PC-9 (cell line): Measurements from ENCODE around the gene OR51B4. TPM values are rescaled to one million over a fixed set of nuclear protein-coding genes. Genes with fewer than 3 reads are reported as not detected.
A peak's percentile ranks its signal among the peaks of the same experiment; 100 is the strongest.

Experiments
- Bru-seq: library from RNA; stranded (reverse); fragments of 400-500 nt; gene quantifications from one replicate; lab custom pipeline; 2021; lab: Mats Ljungman, UMichigan
- BruChase-seq, 2 experiments: library from RNA; stranded (reverse); fragments of 400-500 nt; gene quantifications; one replicate each; lab custom pipeline; 2021; lab: Mats Ljungman, UMichigan
- BruUV-seq: library from RNA; stranded (reverse); fragments of 400-500 nt; replicated peaks from 2 replicates; lab custom pipeline; 2021; lab: Mats Ljungman, UMichigan
- CTCF ChIA-PET: fragments of 300-600 bp; sonication (Branson Sonifier 250); formaldehyde crosslinking; loops from one replicate; lab custom pipeline; 2022; ENCODE audit warnings: antibody characterized with exemption; lab: Charles Lee
- POLR2A ChIA-PET: fragments of 300-600 bp; sonication (Branson Sonifier 250); formaldehyde crosslinking; loops from one replicate; lab custom pipeline; 2022; ENCODE audit warnings: antibody characterized with exemption; ENCODE audit not compliant: unreplicated experiment; lab: Charles Lee
- DNase-seq, 2 experiments: peaks; one replicate each; pipeline versions ENCODE4 v3.0.0 to v3.0.0-alpha.2; 2015 to 2022; ENCODE audit warnings: mixed read lengths in 1 of 2
- H2AFZ ChIP-seq: fragments of 200-600 bp; sonication (generic); 2 replicates; pipeline ENCODE4 v1.8.1; 2017; ENCODE audit warnings: antibody characterized with exemption
- H3F3A ChIP-seq: fragments of 200-600 bp; sonication (generic); 2 replicates; pipeline ENCODE4 v1.8.1; 2017; ENCODE audit warnings: antibody characterized with exemption, mild to moderate bottlenecking, low read depth; ENCODE audit not compliant: insufficient read depth
- H3K27ac ChIP-seq: fragments of 200-600 bp; sonication (generic); 2 replicates; pipeline ENCODE4 v1.6.1; 2016; ENCODE audit warnings: mixed run types
- H3K27me3 ChIP-seq: fragments of 200-600 bp; sonication (generic); 2 replicates; pipeline ENCODE4 v1.6.1; 2016; ENCODE audit warnings: low read depth, mixed run types; ENCODE audit not compliant: insufficient read depth
- H3K36me3 ChIP-seq: fragments of 200-600 bp; sonication (generic); 2 replicates; pipeline ENCODE4 v1.6.1; 2016; ENCODE audit warnings: low read depth, mixed run types
- H3K4me1 ChIP-seq: fragments of 200-600 bp; sonication (generic); replicated peaks from 2 replicates; pipeline ENCODE4 v1.6.1; 2016; ENCODE audit warnings: mixed run types; ENCODE audit not compliant: insufficient read depth
- H3K4me2 ChIP-seq: fragments of 200-600 bp; sonication (generic); 2 replicates; pipeline ENCODE4 v1.6.1; 2017; ENCODE audit warnings: mixed run types
- H3K4me3 ChIP-seq: fragments of 200-600 bp; sonication (generic); 2 replicates; pipeline ENCODE4 v1.6.1; 2016; ENCODE audit warnings: mixed run types
- H3K79me2 ChIP-seq: fragments of 200-600 bp; sonication (generic); 2 replicates; pipeline ENCODE4 v1.6.1; 2017; ENCODE audit warnings: low read depth, mixed run types
- H3K9me2 ChIP-seq: fragments of 200-600 bp; sonication (generic); 2 replicates; pipeline ENCODE4 v1.8.1; 2017; ENCODE audit warnings: mild to moderate bottlenecking; ENCODE audit not compliant: insufficient read depth
- H3K9me3 ChIP-seq: fragments of 200-600 bp; sonication (generic); 2 replicates; pipeline ENCODE4 v1.8.1; 2016; ENCODE audit warnings: low read depth; ENCODE audit not compliant: insufficient read depth
- H4K20me1 ChIP-seq: fragments of 200-600 bp; sonication (generic); 2 replicates; pipeline ENCODE4 v1.8.1; 2017; ENCODE audit not compliant: insufficient read depth
- EZH2 ChIP-seq: fragments of 200-600 bp; sonication (generic); IDR thresholded peaks from 2 replicates; pipeline ENCODE4 v1.8.0; 2017; ENCODE audit warnings: antibody characterized with exemption, low read depth
- intact Hi-C: fragments of 100-400 bp; cut with micrococcal nuclease; formaldehyde crosslinking; loops from one replicate; pipeline ENCODE4 v1.10.0; 2022; ENCODE audit not compliant: unreplicated experiment
- long read RNA-seq: library from polyadenylated mRNA; stranded (forward); transcript quantifications from one replicate; pipeline ENCODE4 v2.0.0, GENCODE V29; 2022
- total RNA-seq: library from RNA; stranded (reverse); gene quantifications from 2 replicates; pipeline ENCODE4 v1.2.3, GENCODE V29; 2021
- TF ChIP-seq, protein P1 (sequence below): fragments of 200-600 bp; sonication (generic); conservative IDR thresholded peaks from 2 replicates; pipeline ENCODE4 v1.6.1; 2017; ENCODE audit warnings: mixed run types, antibody characterized with exemption, mild to moderate bottlenecking, moderate library complexity

OR51B4 gene, protein sequence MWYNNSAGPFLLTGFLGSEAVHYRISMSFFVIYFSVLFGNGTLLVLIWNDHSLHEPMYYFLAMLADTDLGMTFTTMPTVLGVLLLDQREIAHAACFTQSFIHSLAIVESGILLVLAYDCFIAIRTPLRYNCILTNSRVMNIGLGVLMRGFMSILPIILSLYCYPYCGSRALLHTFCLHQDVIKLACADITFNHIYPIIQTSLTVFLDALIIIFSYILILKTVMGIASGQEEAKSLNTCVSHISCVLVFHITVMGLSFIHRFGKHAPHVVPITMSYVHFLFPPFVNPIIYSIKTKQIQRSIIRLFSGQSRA
- total RNA-seq (not detected in 2 replicates), Bru-seq, nascent RNA (percentile 32 among the genes with signal in this experiment), BruChase-seq, experiment 1, labeled RNA remaining after a 2-hour chase (percentile 47 among the genes with signal in this experiment), BruChase-seq, experiment 2, labeled RNA remaining after a 6-hour chase (percentile 56 among the genes with signal in this experiment)
- long read RNA-seq, result 0 reads

DNA sequence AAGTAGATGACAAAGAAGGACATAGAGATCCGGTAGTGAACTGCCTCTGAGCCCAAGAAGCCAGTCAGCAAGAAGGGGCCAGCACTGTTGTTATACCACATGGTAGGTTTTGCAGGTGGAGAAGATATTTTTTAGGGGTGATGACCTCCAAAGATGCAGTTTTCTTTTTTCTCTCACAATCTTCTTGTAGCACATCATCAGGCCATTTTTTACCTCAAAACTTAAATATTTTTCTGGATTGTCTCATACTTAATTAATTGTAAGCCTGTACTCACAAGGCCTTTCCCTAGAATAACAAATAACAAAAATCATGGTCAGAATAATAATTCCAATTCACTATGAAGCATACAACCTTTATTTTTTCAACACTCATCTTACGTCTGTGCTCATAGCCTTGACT, at the start of gene OR51B4:
TSS of gene OR51B4 (minus strand) at position 101 of the 400 bp plus-strand sequence. CDS start at position 101, 0 bp downstream.
- Histone ChIP-seq H4K20me1 (no peaks in the 10 kb centered on the region), H2AFZ (no peak within 1 kb of the TSS), H3K36me3 (no peaks in the 10 kb centered on the region), H3F3A (no peaks in the 10 kb centered on the region), H3K79me2 (no peaks in the 10 kb centered on the region), H3K27me3 (no peaks in the 10 kb centered on the region), H3K4me2 (no peak within 1 kb of the TSS), H3K9me3 (no peaks in the 10 kb centered on the region), H3K9me2 (no peaks in the 10 kb centered on the region), H3K27ac (no peak within 1 kb of the TSS), H3K4me1 (no peaks in the 10 kb centered on the region), H3K4me3 (no peak within 1 kb of the TSS)
- CTCF ChIA-PET, result no interaction called here
- no peak for DNase-seq
- intact Hi-C loops, result no loop called here
- no TSS peak for BruUV-seq
- no peak for TF ChIP-seq EZH2
- TF ChIP-seq, protein P1, sequence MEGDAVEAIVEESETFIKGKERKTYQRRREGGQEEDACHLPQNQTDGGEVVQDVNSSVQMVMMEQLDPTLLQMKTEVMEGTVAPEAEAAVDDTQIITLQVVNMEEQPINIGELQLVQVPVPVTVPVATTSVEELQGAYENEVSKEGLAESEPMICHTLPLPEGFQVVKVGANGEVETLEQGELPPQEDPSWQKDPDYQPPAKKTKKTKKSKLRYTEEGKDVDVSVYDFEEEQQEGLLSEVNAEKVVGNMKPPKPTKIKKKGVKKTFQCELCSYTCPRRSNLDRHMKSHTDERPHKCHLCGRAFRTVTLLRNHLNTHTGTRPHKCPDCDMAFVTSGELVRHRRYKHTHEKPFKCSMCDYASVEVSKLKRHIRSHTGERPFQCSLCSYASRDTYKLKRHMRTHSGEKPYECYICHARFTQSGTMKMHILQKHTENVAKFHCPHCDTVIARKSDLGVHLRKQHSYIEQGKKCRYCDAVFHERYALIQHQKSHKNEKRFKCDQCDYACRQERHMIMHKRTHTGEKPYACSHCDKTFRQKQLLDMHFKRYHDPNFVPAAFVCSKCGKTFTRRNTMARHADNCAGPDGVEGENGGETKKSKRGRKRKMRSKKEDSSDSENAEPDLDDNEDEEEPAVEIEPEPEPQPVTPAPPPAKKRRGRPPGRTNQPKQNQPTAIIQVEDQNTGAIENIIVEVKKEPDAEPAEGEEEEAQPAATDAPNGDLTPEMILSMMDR, result no peak
- POLR2A ChIA-PET, result no interaction called here

DNA sequence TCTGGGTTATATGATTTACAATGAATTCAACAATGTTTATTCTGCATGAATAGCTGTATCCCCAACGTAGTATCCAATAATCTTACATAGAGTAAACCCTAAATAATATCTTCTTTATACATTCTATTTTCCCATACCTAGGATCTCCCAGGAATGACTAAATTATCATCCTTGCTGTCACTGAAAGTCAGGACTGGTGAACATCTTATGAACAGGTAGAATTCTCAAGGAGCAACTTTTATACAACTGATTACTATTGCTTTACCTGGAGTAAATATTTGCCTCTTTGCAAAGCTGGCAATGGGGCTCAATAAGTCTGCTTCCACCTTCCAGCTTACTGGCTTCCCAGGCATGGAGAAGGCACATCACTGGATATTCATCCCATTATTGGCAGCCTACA, 49.5 kb upstream of the OR51B4 start, which contains the start of gene OR51B6:
TSS of gene OR51B6 (plus strand) at position 301 of the 400 bp plus-strand sequence. CDS start at position 301, 0 bp downstream.
- H3K27ac ChIP-seq, result no peak within 1 kb of the TSS
- no peaks in the 10 kb centered on the region for H3K27me3 ChIP-seq
- H3K9me3 ChIP-seq, result no peaks in the 10 kb centered on the region
- no peaks in the 10 kb centered on the region for H3K79me2 ChIP-seq
- no peaks in the 10 kb centered on the region for H4K20me1 ChIP-seq
- H2AFZ ChIP-seq, result no peak within 1 kb of the TSS
- intact Hi-C loops, result no loop called here
- no peak within 1 kb of the TSS for H3K4me2 ChIP-seq
- no peaks in the 10 kb centered on the region for H3K36me3 ChIP-seq
- BruUV-seq, result no TSS peak
- no peaks in the 10 kb centered on the region for H3K4me1 ChIP-seq
- no peaks in the 10 kb centered on the region for H3F3A ChIP-seq
- no peak within 1 kb of the TSS for H3K4me3 ChIP-seq
- no peak for DNase-seq
- TF ChIP-seq, protein P1, result no peak
- TF ChIP-seq EZH2, result no peak
- no peaks in the 10 kb centered on the region for H3K9me2 ChIP-seq
- ChIA-PET POLR2A (no interaction called here), CTCF (no interaction called here)

DNA sequence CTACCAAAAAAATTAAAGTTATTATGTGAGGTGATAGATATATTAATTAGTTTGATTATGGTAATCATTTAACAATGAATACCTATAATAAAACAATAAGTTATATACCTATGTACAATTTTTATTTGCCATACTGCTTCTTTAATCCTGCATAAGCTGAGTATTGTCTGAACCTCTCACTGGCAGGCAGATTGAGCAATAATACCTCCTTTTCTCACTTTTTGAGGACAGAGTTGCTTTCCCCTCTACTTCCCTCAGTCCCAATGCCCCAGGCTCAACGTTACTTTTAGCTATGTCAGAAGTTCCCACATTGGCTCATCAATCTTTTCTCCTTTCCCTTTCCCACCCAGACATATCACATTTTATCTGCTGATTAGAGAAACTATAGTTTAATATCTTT, 47.8 kb upstream of the OR51B4 start:
- Histone ChIP-seq H3F3A (no peaks in the 10 kb centered on the region), H4K20me1 (no peaks in the 10 kb centered on the region), H3K79me2 (no peaks in the 10 kb centered on the region), H3K27ac (no peak overlapping the region), H3K4me1 (no peaks in the 10 kb centered on the region), H3K9me2 (no peaks in the 10 kb centered on the region), H3K36me3 (no peaks in the 10 kb centered on the region), H3K4me3 (no peak overlapping the region), H3K27me3 (no peaks in the 10 kb centered on the region), H3K9me3 (no peaks in the 10 kb centered on the region), H2AFZ (no peak overlapping the region), H3K4me2 (no peak overlapping the region)
- no peak for DNase-seq
- ChIA-PET CTCF (no interaction called here), POLR2A (no interaction called here)
- TF ChIP-seq EZH2, result no peak
- no TSS peak for BruUV-seq
- intact Hi-C loops, result no loop called here
